Measurements from ENCODE around the gene GRB10. TPM values are rescaled to one million over a fixed set of nuclear protein-coding genes. Genes with fewer than 3 reads are reported as not detected.

GRB10 gene
- polyA plus RNA-seq, 1 donor from 2014 or later, result 78.4 TPM

- Histone ChIP-seq H4K20me1 (ENCODE audit: insufficient read depth) (no peaks in the 10 kb centered on the region), H3K9ac (ENCODE audit: low read length) (no peak overlapping the region), H3K9me2 (ENCODE audit: insufficient read depth, low read length) (no peaks in the 10 kb centered on the region), H3F3A (ENCODE audit: insufficient read depth, low read length, poor library complexity, severe bottlenecking) (no peaks in the 10 kb centered on the region), H3K79me2 (replicated peaks; ENCODE audit: insufficient read depth, low read length) (no peaks in the 10 kb centered on the region), H3K9me3 (ENCODE audit: low read length) (no peaks in the 10 kb centered on the region), H3K4me2 (ENCODE audit: low read length) (no peak overlapping the region), H3K4me3 (ENCODE audit: low read length) (no peak overlapping the region), H3K27ac (ENCODE audit: low read length) (no peak overlapping the region), H3K36me3 (ENCODE audit: insufficient read depth, low read length) (peaks cover 4% of the 10 kb centered on the region), H2AFZ (ENCODE audit: low read depth, low read length) (no peak overlapping the region), H3K27me3 (ENCODE audit: insufficient read depth, low read depth, low read length) (no peaks in the 10 kb centered on the region)
- TF ChIP-seq EZH2 (IDR thresholded peaks at IDR 0.05; ENCODE audit: borderline replicate concordance, insufficient read depth, low read length, poor library complexity, severe bottlenecking) (no peak), EP300 (conservative IDR thresholded peaks at IDR 0.05; ENCODE audit: poor library complexity, severe bottlenecking) (no peak), CTCF (IDR thresholded peaks at IDR 0.05; ENCODE audit: poor library complexity, severe bottlenecking) (no peak), POLR2AphosphoS5 (IDR thresholded peaks at IDR 0.05) (no peak), MXI1 (conservative IDR thresholded peaks at IDR 0.05; ENCODE audit: poor library complexity, severe bottlenecking) (no peak), REST (IDR thresholded peaks at IDR 0.05; ENCODE audit: borderline replicate concordance) (no peak), TAF1 (IDR thresholded peaks at IDR 0.05; ENCODE audit: low read depth) (no peak), SMC3 (conservative IDR thresholded peaks at IDR 0.05; ENCODE audit: poor library complexity) (no peak), RAD21 (conservative IDR thresholded peaks at IDR 0.05) (no peak)
Observed at GRCh38 chr7:50607524-50608125, 175.1 kb downstream of the GRB10 start.

- TF ChIP-seq CTCF (IDR thresholded peaks at IDR 0.05; ENCODE audit: poor library complexity, severe bottlenecking) (no peak), POLR2AphosphoS5 (IDR thresholded peaks at IDR 0.05) (no peak), RAD21 (conservative IDR thresholded peaks at IDR 0.05) (no peak), REST (IDR thresholded peaks at IDR 0.05; ENCODE audit: borderline replicate concordance) (no peak), MXI1 (conservative IDR thresholded peaks at IDR 0.05; ENCODE audit: poor library complexity, severe bottlenecking) (no peak), TAF1 (IDR thresholded peaks at IDR 0.05; ENCODE audit: low read depth) (no peak), EZH2 (IDR thresholded peaks at IDR 0.05; ENCODE audit: borderline replicate concordance, insufficient read depth, low read length, poor library complexity, severe bottlenecking) (no peak), SMC3 (conservative IDR thresholded peaks at IDR 0.05; ENCODE audit: poor library complexity) (no peak)
- no peak overlapping the region for H3K9ac ChIP-seq (ENCODE audit: low read length)
- H3F3A ChIP-seq (ENCODE audit: insufficient read depth, low read length, poor library complexity, severe bottlenecking), result no peaks in the 10 kb centered on the region
- H3K4me3 ChIP-seq (ENCODE audit: low read length), result no peak overlapping the region
- H3K4me2 ChIP-seq (ENCODE audit: low read length), result no peak overlapping the region
- no peaks in the 10 kb centered on the region for H3K36me3 ChIP-seq (ENCODE audit: insufficient read depth, low read length)
- no peaks in the 10 kb centered on the region for H4K20me1 ChIP-seq (ENCODE audit: insufficient read depth)
- H3K27me3 ChIP-seq (ENCODE audit: insufficient read depth, low read depth, low read length), result no peaks in the 10 kb centered on the region
- H3K9me3 ChIP-seq (ENCODE audit: low read length), result no peaks in the 10 kb centered on the region
- no peaks in the 10 kb centered on the region for H3K79me2 ChIP-seq (replicated peaks; ENCODE audit: insufficient read depth, low read length)
- H3K9me2 ChIP-seq (ENCODE audit: insufficient read depth, low read length), result no peaks in the 10 kb centered on the region
- H2AFZ ChIP-seq (ENCODE audit: low read depth, low read length), result no peak overlapping the region
- no peak overlapping the region for H3K27ac ChIP-seq (ENCODE audit: low read length)
Observed at GRCh38 chr7:50605059-50605458, 177.6 kb downstream of the GRB10 start.
